HCT116 (cell line): ENCODE results near the gene SARNP.

Experiments used
- CTCF ChIP-seq, 3 experiments: fragments of 200-600 bp in 1 of 3; sonication (generic) in 1 of 3; IDR thresholded peaks in 2 of 3; conservative IDR thresholded peaks in 1 of 3; 2 replicates each; pipeline ENCODE4 v1.5.1; 2012 to 2017; ENCODE audit warnings: low read depth in 2 of 3, low read length in 2 of 3, antibody characterized with exemption in 1 of 3, borderline replicate concordance in 1 of 3, control low read depth in 1 of 3, mild to moderate bottlenecking in 1 of 3, mixed read lengths in 1 of 3, mixed run types in 1 of 3, moderate library complexity in 1 of 3; ENCODE audit not compliant: insufficient read depth in 1 of 3
- POLR2A ChIP-seq: IDR thresholded peaks from 2 replicates; pipeline ENCODE4 v1.7.0; 2011; ENCODE audit warnings: borderline replicate concordance; ENCODE audit not compliant: insufficient read depth, insufficient read length; ENCODE audit errors: extremely low read depth
- POLR2AphosphoS5 ChIP-seq: IDR thresholded peaks from 2 replicates; pipeline ENCODE4 v1.6.1; 2011; ENCODE audit warnings: mild to moderate bottlenecking, low read depth, low read length, moderate library complexity
- RAD21 ChIP-seq: IDR thresholded peaks from 2 replicates; pipeline ENCODE4 v1.6.1; 2012; ENCODE audit warnings: low read depth, mild to moderate bottlenecking

GRCh38 chr12:55718015-55718414 is 99.5 kb downstream of the SARNP start:
- TF ChIP-seq POLR2A = no peak
- TF ChIP-seq POLR2AphosphoS5 = no peak
- no peak for TF ChIP-seq CTCF (IDR thresholded peaks at IDR 0.05 in 2 of 3, conservative IDR thresholded peaks at IDR 0.05 in 1 of 3; ENCODE audit: borderline replicate concordance in 1 of 3, insufficient read depth in 1 of 3, low read depth in 2 of 3, low read length in 2 of 3)
- no peak for TF ChIP-seq RAD21
